ENCODE data around the gene AP1G1. TPM values are rescaled to one million over a fixed set of nuclear protein-coding genes. Genes with fewer than 3 reads are reported as not detected.

The AP1G1 gene
- polyA plus RNA-seq, 1 of the 3 experiments (the other 2 are of a cell fraction), result 23.8 TPM

GRCh38 chr16:71784093-71784492, 24.5 kb downstream of the AP1G1 start:
- Histone ChIP-seq H3K9me3 (no peaks in the 10 kb centered on the region), H3K9ac (no peak overlapping the region), H3K27ac (ENCODE audit: low read depth in 2 of 2, low read length in 1 of 2) (no peak overlapping the region), H3K4me3 (ENCODE audit: low read depth in 2 of 2, low read length in 1 of 2) (no peak overlapping the region), H3K9me2 (no peaks in the 10 kb centered on the region), H3K4me1 (ENCODE audit: control insufficient read depth in 1 of 2, insufficient read depth in 2 of 2, low read depth in 1 of 2, low read length in 1 of 2) (peaks cover 0 to 9% of the 10 kb centered on the region in 2 experiments; a peak in 1 of 4 replicates), H3K27me3 (ENCODE audit: insufficient read depth) (no peaks in the 10 kb centered on the region), H3K36me3 (replicated peaks in 1 of 2; ENCODE audit: control insufficient read depth in 1 of 2, insufficient read depth in 2 of 2, low read length in 1 of 2) (peaks cover 14 to 46% of the 10 kb centered on the region in 2 experiments), H3K4me2 (no peak overlapping the region), H2AFZ (ENCODE audit: low read depth) (no peak overlapping the region), H3K79me2 (ENCODE audit: insufficient read depth) (peaks cover 98% of the 10 kb centered on the region), H4K20me1 (ENCODE audit: insufficient read depth) (peaks cover 51% of the 10 kb centered on the region), H3F3A (replicated peaks; ENCODE audit: insufficient read depth) (no peaks in the 10 kb centered on the region)
- WGBS (ENCODE audit: low lambda C conversion rate), result 91% methylated on average over 2 of the region's 2 CpGs
- no peak for DNase-seq
- no peak for TF ChIP-seq SMC3 (IDR thresholded peaks at IDR 0.05; ENCODE audit: low read depth, low read length)
- POLR2A ChIA-PET, result no interaction called here
- CTCF ChIA-PET, result interaction anchor here (1.0 kb wide), 1 partner anchor 11 kb away, joined by 4 read pairs; no protein-coding TSS in a partner anchor

GRCh38 chr16:71781741-71782140, 26.9 kb downstream of the AP1G1 start:
- H3K4me3 ChIP-seq (ENCODE audit: low read depth in 2 of 2, low read length in 1 of 2), result no peak overlapping the region
- no peak for DNase-seq
- H3K79me2 ChIP-seq (ENCODE audit: insufficient read depth), result peaks cover 94% of the 10 kb centered on the region
- peaks cover 2 to 28% of the 10 kb centered on the region in 2 experiments for H3K36me3 ChIP-seq (replicated peaks in 1 of 2; ENCODE audit: control insufficient read depth in 1 of 2, insufficient read depth in 2 of 2, low read length in 1 of 2)
- peaks cover 54% of the 10 kb centered on the region for H4K20me1 ChIP-seq (ENCODE audit: insufficient read depth)
- no peak overlapping the region for H3K4me2 ChIP-seq
- no peaks in the 10 kb centered on the region for H3K9me2 ChIP-seq
- peak overlapping the region in 1 of 2 experiments; percentile 27; a peak in 2 of 4 replicates for H3K27ac ChIP-seq (ENCODE audit: low read depth in 2 of 2, low read length in 1 of 2)
- H3K9ac ChIP-seq, result no peak overlapping the region
- POLR2A ChIA-PET, result no interaction called here
- CTCF ChIA-PET, result interaction anchor here (1.3 to 1.6 kb wide), 2 partner anchors 9 to 16 kb away, joined by 3 to 5 read pairs; no protein-coding TSS in a partner anchor
- H2AFZ ChIP-seq (ENCODE audit: low read depth), result no peak overlapping the region
- peaks cover 0 to 9% of the 10 kb centered on the region in 2 experiments; a peak in 1 of 4 replicates for H3K4me1 ChIP-seq (ENCODE audit: control insufficient read depth in 1 of 2, insufficient read depth in 2 of 2, low read depth in 1 of 2, low read length in 1 of 2)
- H3F3A ChIP-seq (replicated peaks; ENCODE audit: insufficient read depth), result no peaks in the 10 kb centered on the region
- H3K9me3 ChIP-seq, result no peaks in the 10 kb centered on the region
- TF ChIP-seq ELF1 (IDR thresholded peaks at IDR 0.05) (no peak), FOSL2 (IDR thresholded peaks at IDR 0.05; ENCODE audit: borderline replicate concordance, low read depth) (no peak), CHD2 (IDR thresholded peaks at IDR 0.05; ENCODE audit: low read length, partially characterized antibody) (no peak), IRF3 (IDR thresholded peaks at IDR 0.05; ENCODE audit: low read depth, low read length) (no peak), RAD21 (IDR thresholded peaks at IDR 0.05; ENCODE audit: low read length) (no peak), YY1 (IDR thresholded peaks at IDR 0.05; ENCODE audit: low read depth) (no peak), EP300 (IDR thresholded peaks at IDR 0.05; ENCODE audit: borderline replicate concordance in 1 of 2, low read depth in 1 of 2, low read length in 1 of 2) (no peak), PBX3 (IDR thresholded peaks at IDR 0.05) (no peak), RXRA (IDR thresholded peaks at IDR 0.05; ENCODE audit: borderline replicate concordance, low read depth) (no peak), EZH2phosphoT487 (IDR thresholded peaks at IDR 0.05; ENCODE audit: borderline replicate concordance, low read depth) (no peak), POLR2AphosphoS5 (IDR thresholded peaks at IDR 0.05; ENCODE audit: low read depth, low read length) (no peak), SMC3 (IDR thresholded peaks at IDR 0.05; ENCODE audit: low read depth, low read length) (no peak), USF2 (IDR thresholded peaks at IDR 0.05; ENCODE audit: borderline replicate concordance, low read depth, low read length) (no peak)
- WGBS (ENCODE audit: low lambda C conversion rate), result 37% methylated on average over 3 of the region's 3 CpGs
- no peaks in the 10 kb centered on the region for H3K27me3 ChIP-seq (ENCODE audit: insufficient read depth)

Data from SK-N-SH (cell line).